ENCODE data around the gene VAMP2.

Gene VAMP2

DNA sequence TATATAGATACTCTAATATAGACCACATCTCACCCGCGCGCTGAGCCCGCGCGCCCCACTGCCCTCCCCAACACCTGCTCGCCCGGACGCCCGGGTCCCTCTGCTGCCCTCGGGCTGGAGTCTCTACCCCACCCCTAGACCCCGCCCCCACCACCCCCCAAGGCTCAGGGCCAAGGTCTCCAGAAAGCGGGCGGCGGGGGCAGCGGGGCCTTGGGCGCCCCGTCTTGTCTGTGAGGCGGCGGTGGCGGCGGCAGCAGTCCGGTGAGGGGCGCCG lies 41.4 kb downstream of the VAMP2 start:
- no peak for TF ChIP-seq EZH2phosphoT487 (IDR thresholded peaks at IDR 0.05; ENCODE audit: borderline replicate concordance, low read length)
- TF ChIP-seq, protein P1, sequence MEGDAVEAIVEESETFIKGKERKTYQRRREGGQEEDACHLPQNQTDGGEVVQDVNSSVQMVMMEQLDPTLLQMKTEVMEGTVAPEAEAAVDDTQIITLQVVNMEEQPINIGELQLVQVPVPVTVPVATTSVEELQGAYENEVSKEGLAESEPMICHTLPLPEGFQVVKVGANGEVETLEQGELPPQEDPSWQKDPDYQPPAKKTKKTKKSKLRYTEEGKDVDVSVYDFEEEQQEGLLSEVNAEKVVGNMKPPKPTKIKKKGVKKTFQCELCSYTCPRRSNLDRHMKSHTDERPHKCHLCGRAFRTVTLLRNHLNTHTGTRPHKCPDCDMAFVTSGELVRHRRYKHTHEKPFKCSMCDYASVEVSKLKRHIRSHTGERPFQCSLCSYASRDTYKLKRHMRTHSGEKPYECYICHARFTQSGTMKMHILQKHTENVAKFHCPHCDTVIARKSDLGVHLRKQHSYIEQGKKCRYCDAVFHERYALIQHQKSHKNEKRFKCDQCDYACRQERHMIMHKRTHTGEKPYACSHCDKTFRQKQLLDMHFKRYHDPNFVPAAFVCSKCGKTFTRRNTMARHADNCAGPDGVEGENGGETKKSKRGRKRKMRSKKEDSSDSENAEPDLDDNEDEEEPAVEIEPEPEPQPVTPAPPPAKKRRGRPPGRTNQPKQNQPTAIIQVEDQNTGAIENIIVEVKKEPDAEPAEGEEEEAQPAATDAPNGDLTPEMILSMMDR (IDR thresholded peaks at IDR 0.05; ENCODE audit: low read depth, low read length, poor library complexity, severe bottlenecking): no peak

DNA sequence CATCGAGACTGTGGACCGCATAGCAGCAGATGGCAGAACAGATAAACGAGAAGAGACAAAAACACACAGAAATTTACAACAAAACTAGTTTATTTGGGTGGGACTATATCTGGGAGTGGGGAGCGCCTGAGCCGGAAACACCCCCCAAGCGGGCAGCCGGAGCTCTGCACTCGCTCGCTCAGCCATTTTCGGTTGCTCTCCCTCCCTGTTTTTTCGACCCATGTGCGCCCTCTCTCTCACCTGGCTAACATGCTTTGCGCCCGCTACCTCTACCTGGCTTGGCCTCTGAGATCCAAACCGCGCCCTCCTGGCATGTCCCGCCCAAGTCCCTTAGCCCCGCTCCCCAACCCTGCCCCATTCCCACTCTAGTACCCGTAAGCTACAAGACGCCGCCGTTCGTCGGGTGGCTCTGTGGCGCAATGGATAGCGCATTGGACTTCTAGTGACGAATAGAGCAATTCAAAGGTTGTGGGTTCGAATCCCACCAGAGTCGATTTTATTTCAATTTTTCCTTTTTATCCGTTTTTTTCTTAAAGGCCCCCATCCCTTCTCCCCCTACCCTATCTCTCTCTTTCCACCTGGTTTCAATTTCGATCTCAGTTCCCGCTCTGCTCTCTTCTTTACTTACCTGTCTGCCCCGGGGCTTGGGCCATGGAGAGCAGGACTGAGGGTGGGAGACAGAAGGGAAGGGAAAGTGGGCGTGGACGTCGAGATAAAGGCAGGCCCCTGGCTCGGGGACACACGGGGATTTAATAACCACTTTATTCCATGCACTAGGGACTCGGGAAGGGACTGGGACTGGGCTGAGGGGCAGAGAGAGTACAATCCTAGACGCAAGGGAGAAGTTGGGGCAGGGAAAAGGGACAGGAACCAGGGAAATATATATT lies 42.0 kb downstream of the VAMP2 start:
- H3K79me2 ChIP-seq (ENCODE audit: control insufficient read depth, low read length): no peaks in the 10 kb centered on the region
- H3F3A ChIP-seq (ENCODE audit: control insufficient read depth, insufficient read depth): peaks cover 24% of the 10 kb centered on the region
- peaks cover 65% of the 10 kb centered on the region for H3K27me3 ChIP-seq (ENCODE audit: control insufficient read depth, low read length)
- H3K9me3 ChIP-seq (ENCODE audit: control insufficient read depth, insufficient read depth, low read length): no peaks in the 10 kb centered on the region
- peak overlapping the region; percentile 80 for H3K4me3 ChIP-seq (ENCODE audit: low read length)
- peak overlapping the region; percentile 41 for H3K27ac ChIP-seq (ENCODE audit: low read depth, low read length)
- TF ChIP-seq, protein P1 (IDR thresholded peaks at IDR 0.05; ENCODE audit: low read depth, low read length, poor library complexity, severe bottlenecking): peak; percentile 54
- no peak for TF ChIP-seq EZH2phosphoT487 (IDR thresholded peaks at IDR 0.05; ENCODE audit: borderline replicate concordance, low read length)
- H3K36me3 ChIP-seq (ENCODE audit: control insufficient read depth, low read length): no peaks in the 10 kb centered on the region
- H4K20me1 ChIP-seq (ENCODE audit: control insufficient read depth, insufficient read depth, low read depth, low read length): 0 out of 2 replicates have a peak, but pooled peaks cover 7% of the 10 kb centered on the region
- peak overlapping the region; percentile 98 for H3K4me2 ChIP-seq (ENCODE audit: low read length)
- H3K4me1 ChIP-seq (ENCODE audit: control insufficient read depth, low read length): peaks cover 72% of the 10 kb centered on the region
- no peaks in the 10 kb centered on the region for H3K9me2 ChIP-seq (replicated peaks; ENCODE audit: control insufficient read depth, low read length)

More for the DNA sequence above, 41.4 kb downstream of the VAMP2 start:
- 0 out of 2 replicates have a peak, but pooled peaks cover 7% of the 10 kb centered on the region for H4K20me1 ChIP-seq (ENCODE audit: control insufficient read depth, insufficient read depth, low read depth, low read length)
- H3K36me3 ChIP-seq (ENCODE audit: control insufficient read depth, low read length): no peaks in the 10 kb centered on the region
- no peaks in the 10 kb centered on the region for H3K9me2 ChIP-seq (replicated peaks; ENCODE audit: control insufficient read depth, low read length)
- H3F3A ChIP-seq (ENCODE audit: control insufficient read depth, insufficient read depth): peaks cover 24% of the 10 kb centered on the region
- peak overlapping the region; percentile 80 for H3K4me3 ChIP-seq (ENCODE audit: low read length)
- no peak overlapping the region for H3K27ac ChIP-seq (ENCODE audit: low read depth, low read length)
- peaks cover 72% of the 10 kb centered on the region for H3K4me1 ChIP-seq (ENCODE audit: control insufficient read depth, low read length)
- H3K9me3 ChIP-seq (ENCODE audit: control insufficient read depth, insufficient read depth, low read length): no peaks in the 10 kb centered on the region
- H3K27me3 ChIP-seq (ENCODE audit: control insufficient read depth, low read length): peaks cover 60% of the 10 kb centered on the region
- no peaks in the 10 kb centered on the region for H3K79me2 ChIP-seq (ENCODE audit: control insufficient read depth, low read length)
- peak overlapping the region; percentile 98 for H3K4me2 ChIP-seq (ENCODE audit: low read length)

DNA sequence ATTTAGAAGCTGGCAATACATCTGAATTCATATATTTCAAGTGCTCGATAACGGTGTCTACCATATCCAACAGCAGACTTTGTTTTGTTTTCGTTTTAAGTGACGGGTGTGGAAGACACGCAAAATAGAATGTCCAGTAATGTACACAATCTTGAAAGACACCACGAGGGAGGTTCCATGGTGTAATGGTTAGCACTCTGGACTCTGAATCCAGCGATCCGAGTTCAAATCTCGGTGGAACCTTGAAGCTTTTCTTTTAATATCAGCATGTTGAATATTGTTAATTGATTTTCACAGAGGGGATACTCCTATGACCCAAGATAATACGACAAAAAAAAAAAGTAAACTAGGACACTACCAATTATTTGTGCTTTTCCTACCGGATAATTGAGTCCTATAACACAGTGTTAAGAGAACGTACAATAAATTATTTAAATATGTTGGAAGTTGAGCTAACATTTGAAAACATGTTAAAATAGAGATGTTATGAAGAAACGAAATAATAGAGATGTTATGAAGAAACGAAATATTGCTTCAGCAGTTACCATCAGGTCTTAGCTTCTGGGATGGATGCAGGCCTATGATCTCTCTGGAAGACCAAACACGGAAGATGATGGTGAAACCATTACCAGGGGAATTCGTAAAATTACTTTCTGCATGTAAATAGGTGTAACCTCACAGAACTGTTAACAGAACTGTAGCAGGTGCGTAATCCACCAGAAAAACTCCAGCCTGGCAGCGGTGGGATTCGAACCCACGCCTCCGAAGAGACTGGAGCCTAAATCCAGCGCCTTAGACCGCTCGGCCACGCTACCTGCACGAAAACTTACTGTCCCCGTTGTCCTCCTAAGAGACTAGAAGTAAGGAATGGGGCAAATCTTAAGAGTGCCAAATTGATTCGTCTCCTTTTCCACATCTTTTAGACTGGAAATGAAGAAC lies 42.9 kb downstream of the VAMP2 start:
- Histone ChIP-seq H3K4me2 (ENCODE audit: low read length) (peak overlapping the region; percentile 98), H3K27ac (ENCODE audit: low read depth, low read length) (peak overlapping the region; percentile 41), H3F3A (ENCODE audit: control insufficient read depth, insufficient read depth) (peaks cover 24% of the 10 kb centered on the region), H3K4me1 (ENCODE audit: control insufficient read depth, low read length) (peaks cover 66% of the 10 kb centered on the region), H3K4me3 (ENCODE audit: low read length) (peak overlapping the region; percentile 80), H3K36me3 (ENCODE audit: control insufficient read depth, low read length) (no peaks in the 10 kb centered on the region), H3K79me2 (ENCODE audit: control insufficient read depth, low read length) (no peaks in the 10 kb centered on the region), H3K9me3 (ENCODE audit: control insufficient read depth, insufficient read depth, low read length) (no peaks in the 10 kb centered on the region), H4K20me1 (ENCODE audit: control insufficient read depth, insufficient read depth, low read depth, low read length) (0 out of 2 replicates have a peak, but pooled peaks cover 7% of the 10 kb centered on the region), H3K9me2 (replicated peaks; ENCODE audit: control insufficient read depth, low read length) (no peaks in the 10 kb centered on the region), H3K27me3 (ENCODE audit: control insufficient read depth, low read length) (peaks cover 70% of the 10 kb centered on the region)
- TF ChIP-seq, protein P1 (IDR thresholded peaks at IDR 0.05; ENCODE audit: low read depth, low read length, poor library complexity, severe bottlenecking): no peak
- TF ChIP-seq EZH2phosphoT487 (IDR thresholded peaks at IDR 0.05; ENCODE audit: borderline replicate concordance, low read length): no peak
